ENCODE results near the gene RHAG. TPM values are rescaled to one million over a fixed set of nuclear protein-coding genes. Genes with fewer than 3 reads are reported as not detected.

The RHAG gene
- total and polyA plus RNA-seq, 2 of the 8 experiments (the other 6 are each of a cell fraction or from before 2014, with no cell fraction given) = not detected

DNA sequence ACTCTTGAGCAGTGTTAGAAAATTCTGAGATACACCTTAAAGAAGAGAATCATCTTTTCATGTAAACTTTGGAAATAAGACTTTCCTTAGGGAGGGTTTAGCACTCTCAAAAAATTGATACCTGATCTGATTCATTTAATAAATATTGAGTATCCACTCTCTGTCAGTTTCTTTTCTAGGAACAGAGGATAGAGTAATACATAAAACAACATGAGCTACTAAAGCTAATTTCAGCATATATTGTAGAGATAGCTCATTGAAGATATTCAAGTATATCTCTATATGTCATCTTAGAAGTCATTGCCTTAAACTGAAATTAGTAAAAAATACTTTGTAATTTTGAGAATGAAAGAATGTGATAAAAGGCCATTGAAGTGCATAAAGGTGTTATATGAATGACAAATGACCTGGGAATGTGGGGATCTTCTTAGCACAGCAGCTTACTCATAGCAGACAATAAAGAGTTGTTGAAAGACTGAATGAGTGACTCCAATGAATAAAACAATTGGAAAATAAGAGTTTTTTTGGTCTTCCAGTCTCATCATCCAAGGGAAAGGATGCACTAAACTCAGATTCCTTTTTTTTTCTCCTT is 29.2 kb downstream of the RHAG start:
- H3K56ac ChIP-seq (replicated peaks; ENCODE audit: insufficient read length, low read depth, low read length) = no peak overlapping the region
- no peak overlapping the region for H3K4ac ChIP-seq (replicated peaks; ENCODE audit: insufficient read length, low read depth, low read length)
- H3K23ac ChIP-seq (ENCODE audit: insufficient read length) = no peak overlapping the region
- no peak for DNase-seq (ENCODE audit: low read depth in 1 of 2, low spot score in 2 of 2)
- H4K5ac ChIP-seq (ENCODE audit: insufficient read length, low read depth, low read length) = peak overlapping the region; percentile 51
- no peaks in the 10 kb centered on the region for H3K79me1 ChIP-seq (ENCODE audit: low read depth, low read length)
- FAIRE-seq = no peak
- no peaks in the 10 kb centered on the region for H4K20me1 ChIP-seq (replicated peaks in 1 of 2; ENCODE audit: control insufficient read depth in 1 of 2, insufficient read depth in 2 of 2, low read length in 2 of 2)
- H2AFZ ChIP-seq (ENCODE audit: low read length) = no peak overlapping the region
- no peak overlapping the region for H3K27ac ChIP-seq (ENCODE audit: low read depth, low read length)
- H3K9ac ChIP-seq (replicated peaks in 1 of 4; ENCODE audit: extremely low read depth in 1 of 4, low read depth in 3 of 4, low read length in 3 of 4) = no peak overlapping the region
- H3K14ac ChIP-seq (ENCODE audit: insufficient read length) = no peak overlapping the region
- H4K91ac ChIP-seq (replicated peaks; ENCODE audit: insufficient read length, low read length) = no peak overlapping the region
- no peak overlapping the region for H4K8ac ChIP-seq (ENCODE audit: extremely low read depth, insufficient read depth, low read length)
- no peak overlapping the region for H2BK20ac ChIP-seq (ENCODE audit: low read length)
- H3K23me2 ChIP-seq (ENCODE audit: low read depth, low read length) = no peaks in the 10 kb centered on the region; the same call in 1 of the 2 replicates
- peak overlapping the region in 1 of 4 experiments; percentile 32; a peak in 1 of 8 replicates for H3K4me3 ChIP-seq (ENCODE audit: extremely low read depth in 1 of 4, insufficient read depth in 2 of 4, low read depth in 3 of 4, low read length in 4 of 4)
- H3K4me1 ChIP-seq (replicated peaks in 1 of 4; ENCODE audit: control insufficient read depth in 3 of 4, insufficient read depth in 4 of 4, low read length in 3 of 4) = peaks cover 0 to 2% (median 0%) of the 10 kb centered on the region in 4 experiments; a peak in 3 of 7 replicates
- no peak overlapping the region for H2BK15ac ChIP-seq (ENCODE audit: low read length)
- no peaks in the 10 kb centered on the region for H3K27me3 ChIP-seq (replicated peaks in 1 of 4; ENCODE audit: control insufficient read depth in 3 of 4, extremely low read depth in 1 of 4, insufficient read depth in 3 of 4, low read length in 3 of 4)
- POLR2A ChIA-PET (ENCODE audit: partially characterized antibody) = no interaction called here
- no peak overlapping the region for H2BK120ac ChIP-seq (replicated peaks; ENCODE audit: low read depth, low read length)
- H2BK12ac ChIP-seq (ENCODE audit: low read depth, low read length) = no peak overlapping the region
- H3K36me3 ChIP-seq (ENCODE audit: control insufficient read depth in 2 of 4, insufficient read depth in 4 of 4, low read length in 3 of 4) = no peaks in the 10 kb centered on the region
- H3K4me2 ChIP-seq (ENCODE audit: insufficient read depth in 1 of 2, low read depth in 2 of 2, low read length in 2 of 2) = no peak overlapping the region
- H2BK5ac ChIP-seq (ENCODE audit: low read depth, low read length) = no peak overlapping the region
- CTCF ChIA-PET (ENCODE audit: partially characterized antibody) = interaction anchor here (0.6 to 7.6 kb wide), 33 partner anchors 9 to 455 kb away, joined by 3 to 43 read pairs (median 4); partner anchors contain the start of gene C6orf141
- H2AK5ac ChIP-seq (ENCODE audit: low read depth, low read length) = no peak overlapping the region
- no peak overlapping the region for H3K18ac ChIP-seq (ENCODE audit: extremely low read depth, low read length)
- no peaks in the 10 kb centered on the region for H3K9me3 ChIP-seq (ENCODE audit: insufficient read depth in 2 of 2, low read depth in 1 of 2, low read length in 1 of 2)
- no peaks in the 10 kb centered on the region for H3K79me2 ChIP-seq (ENCODE audit: control insufficient read depth in 1 of 2, insufficient read depth in 2 of 2, low read length in 2 of 2)
- TF ChIP-seq POLR2AphosphoS5 (IDR thresholded peaks at IDR 0.05; ENCODE audit: low read depth, low read length) (no peak), YY1 (IDR thresholded peaks at IDR 0.05; ENCODE audit: low read depth, low read length) (no peak), GTF2F1 (IDR thresholded peaks at IDR 0.05; ENCODE audit: borderline replicate concordance, low read depth, low read length) (no peak), CBX8 (IDR thresholded peaks at IDR 0.05; ENCODE audit: borderline replicate concordance, low read depth, low read length) (no peak), TEAD4 (IDR thresholded peaks at IDR 0.05; ENCODE audit: low read depth, low read length) (peak; percentile 63; the same call in 1 of the 2 replicates), JUND (IDR thresholded peaks at IDR 0.05; ENCODE audit: low read length) (0 out of 2 replicates have a peak, but pooled peaks have one; percentile 24), HDAC6 (IDR thresholded peaks at IDR 0.05; ENCODE audit: low read depth, low read length) (no peak), TCF12 (IDR thresholded peaks at IDR 0.05; ENCODE audit: low read depth, low read length) (no peak), RXRA (IDR thresholded peaks at IDR 0.05; ENCODE audit: insufficient read depth, low read depth, low read length) (no peak), TBP (IDR thresholded peaks at IDR 0.05; ENCODE audit: low read depth, low read length) (no peak), KDM4A (IDR thresholded peaks at IDR 0.05; ENCODE audit: low read depth, low read length, severe bottlenecking) (no peak), NANOG (IDR thresholded peaks at IDR 0.05; ENCODE audit: insufficient read depth, low read depth, low read length, poor library complexity, severe bottlenecking) (no peak)
- TF ChIP-seq, protein P1, sequence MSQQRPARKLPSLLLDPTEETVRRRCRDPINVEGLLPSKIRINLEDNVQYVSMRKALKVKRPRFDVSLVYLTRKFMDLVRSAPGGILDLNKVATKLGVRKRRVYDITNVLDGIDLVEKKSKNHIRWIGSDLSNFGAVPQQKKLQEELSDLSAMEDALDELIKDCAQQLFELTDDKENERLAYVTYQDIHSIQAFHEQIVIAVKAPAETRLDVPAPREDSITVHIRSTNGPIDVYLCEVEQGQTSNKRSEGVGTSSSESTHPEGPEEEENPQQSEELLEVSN (IDR thresholded peaks at IDR 0.05) = no peak
- TF ChIP-seq, protein P2, sequence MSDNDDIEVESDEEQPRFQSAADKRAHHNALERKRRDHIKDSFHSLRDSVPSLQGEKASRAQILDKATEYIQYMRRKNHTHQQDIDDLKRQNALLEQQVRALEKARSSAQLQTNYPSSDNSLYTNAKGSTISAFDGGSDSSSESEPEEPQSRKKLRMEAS (IDR thresholded peaks at IDR 0.05) = no peak
